T-helper 17 cell (primary cell): ENCODE data around the gene STAM2. TPM values are rescaled to one million over a fixed set of nuclear protein-coding genes. Genes with fewer than 3 reads are reported as not detected.
"Not testable (repeated sequence)": the region's sequence is repeated elsewhere in the genome, so short reads cannot be mapped to it uniquely, and the experiment has no call there.

Source experiments
- ATAC-seq: fragments of 150-1000 bp; cut with Tn5 transposase; 2 replicates; pipeline ENCODE4 v1.10.0; 2021; ENCODE audit warnings: mild to moderate bottlenecking, moderate library complexity
- DNase-seq, 3 donors: peaks; one replicate each; pipeline versions ENCODE4 v3.0.0 to v3.0.0-alpha.2; 2020 to 2021
- H3K9me3 ChIP-seq: one replicate; pipeline ENCODE4 v1.7.0; 2013; ENCODE audit warnings: low read length, mild to moderate bottlenecking; ENCODE audit not compliant: control insufficient read depth, poor library complexity, severe bottlenecking
- H3K27ac Mint-ChIP-seq: one replicate; pipeline ENCODE4 v1.8.0; 2022; ENCODE audit warnings: mild to moderate bottlenecking, moderate library complexity, mixed read lengths
- H3K27me3 Mint-ChIP-seq: one replicate; pipeline ENCODE4 v1.8.0; 2022; ENCODE audit warnings: mixed read lengths
- H3K36me3 Mint-ChIP-seq: one replicate; pipeline ENCODE4 v1.8.0; 2022; ENCODE audit warnings: low read depth, mixed read lengths
- H3K4me1 Mint-ChIP-seq: one replicate; pipeline ENCODE4 v1.8.0; 2022; ENCODE audit warnings: mild to moderate bottlenecking, mixed read lengths
- H3K4me3 Mint-ChIP-seq: one replicate; pipeline ENCODE4 v1.8.0; 2022; ENCODE audit warnings: mild to moderate bottlenecking, moderate library complexity, mixed read lengths
- total RNA-seq, 4 donors: library from RNA in 2 of 4; stranded (reverse) in 2 of 4; gene quantifications; one replicate each; pipeline ENCODE4 v1.2.3 and lab custom pipeline; 2022 to 2026

The STAM2 gene
- total RNA-seq, 2 donors from 2014 or later, result 11.2 to 12.2 TPM

DNA sequence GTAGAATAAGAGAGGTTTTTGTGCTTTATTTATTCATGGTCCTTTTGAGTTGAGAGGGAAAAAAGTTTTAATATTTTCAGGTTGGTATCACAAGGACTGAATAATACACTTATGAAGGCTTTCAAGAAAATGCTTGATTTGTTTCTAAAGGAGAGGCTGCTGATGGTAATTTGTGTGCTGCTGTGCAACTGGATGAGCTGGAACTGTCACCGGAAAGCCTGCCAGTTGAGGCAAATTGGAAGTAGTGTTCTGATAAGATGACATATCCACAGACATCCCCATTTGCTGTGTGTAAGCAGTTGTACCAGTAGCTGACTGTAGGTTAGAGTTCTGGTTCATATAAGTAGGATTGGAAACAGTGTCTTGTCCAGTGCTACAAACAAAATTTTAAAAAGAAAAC, 55.1 kb downstream of the STAM2 start:
- Mint-ChIP-seq H3K4me1 (peaks cover 2% of the 10 kb centered on the region), H3K27ac (no peak overlapping the region), H3K4me3 (no peak overlapping the region), H3K36me3 (peaks cover 2% of the 10 kb centered on the region), H3K27me3 (no peaks in the 10 kb centered on the region)
- no peaks in the 10 kb centered on the region for H3K9me3 ChIP-seq
- no peak for ATAC-seq
- no peak for DNase-seq

- H3K27me3 Mint-ChIP-seq, result no peaks in the 10 kb centered on the region
- H3K4me3 Mint-ChIP-seq, result no peak overlapping the region
- no peaks in the 10 kb centered on the region for H3K4me1 Mint-ChIP-seq
- DNase-seq (no peak), ATAC-seq (no peak)
- H3K36me3 Mint-ChIP-seq, result peaks cover 2% of the 10 kb centered on the region
- no peak overlapping the region for H3K27ac Mint-ChIP-seq
- no peaks in the 10 kb centered on the region for H3K9me3 ChIP-seq
Observed at GRCh38 chr2:152115952-152116351, 59.6 kb downstream of the STAM2 start.

DNA sequence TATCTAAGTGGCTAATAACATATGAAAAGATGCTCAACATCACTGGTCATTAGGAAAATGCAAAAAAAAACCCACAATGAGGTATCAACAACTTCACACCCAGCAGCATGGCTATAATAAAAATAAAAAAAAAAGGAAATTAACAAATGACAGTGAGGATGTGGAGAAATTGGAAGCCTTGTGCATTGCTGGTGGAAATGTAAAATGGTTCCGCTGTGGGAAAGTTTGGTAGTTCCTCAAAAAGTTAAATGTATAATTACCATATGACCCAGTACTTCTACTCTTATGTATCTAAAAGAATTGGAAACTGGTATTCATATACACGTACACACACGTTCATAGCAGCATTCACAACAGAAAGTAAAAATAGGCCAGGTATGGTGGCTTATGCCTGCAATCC, 61.2 kb downstream of the STAM2 start:
- Mint-ChIP-seq H3K4me3 (no peak overlapping the region), H3K27ac (no peak overlapping the region), H3K36me3 (peaks cover 2% of the 10 kb centered on the region), H3K27me3 (no peaks in the 10 kb centered on the region), H3K4me1 (no peaks in the 10 kb centered on the region)
- ATAC-seq, result no peak
- DNase-seq, result no peak
- H3K9me3 ChIP-seq, result no peaks in the 10 kb centered on the region

- not testable (repeated sequence) for H3K36me3 Mint-ChIP-seq, H3K27ac Mint-ChIP-seq, H3K4me3 Mint-ChIP-seq, H3K9me3 ChIP-seq, DNase-seq, H3K4me1 Mint-ChIP-seq, ATAC-seq
- H3K27me3 Mint-ChIP-seq, result peaks cover 10% of the 10 kb centered on the region
Observed at GRCh38 chr2:152107140-152107539, 68.4 kb downstream of the STAM2 start.

DNA sequence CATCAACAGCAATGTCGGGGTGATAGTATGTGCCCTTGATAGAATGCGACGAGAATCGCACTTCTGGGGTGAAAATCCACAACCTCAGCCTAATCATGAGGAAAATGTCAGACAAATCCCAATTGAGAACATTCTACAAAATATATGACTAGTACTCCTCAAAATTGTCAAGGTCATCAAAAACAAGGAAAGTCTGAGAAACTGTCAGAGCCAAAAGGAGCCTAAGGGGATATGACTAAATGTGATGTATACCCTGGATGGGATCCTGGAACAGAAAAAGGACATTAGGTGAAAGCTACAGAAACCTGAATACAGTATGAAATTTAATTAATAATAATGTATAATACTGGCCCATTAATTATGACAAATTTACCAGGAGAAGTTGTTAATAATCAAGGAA, 69.1 kb downstream of the STAM2 start:
- no peaks in the 10 kb centered on the region for H3K9me3 ChIP-seq
- H3K4me3 Mint-ChIP-seq, result no peak overlapping the region
- H3K4me1 Mint-ChIP-seq, result peaks cover 2% of the 10 kb centered on the region
- no peaks in the 10 kb centered on the region for H3K36me3 Mint-ChIP-seq
- DNase-seq, result no peak
- peaks cover 10% of the 10 kb centered on the region for H3K27me3 Mint-ChIP-seq
- no peak overlapping the region for H3K27ac Mint-ChIP-seq
- no peak for ATAC-seq

DNA sequence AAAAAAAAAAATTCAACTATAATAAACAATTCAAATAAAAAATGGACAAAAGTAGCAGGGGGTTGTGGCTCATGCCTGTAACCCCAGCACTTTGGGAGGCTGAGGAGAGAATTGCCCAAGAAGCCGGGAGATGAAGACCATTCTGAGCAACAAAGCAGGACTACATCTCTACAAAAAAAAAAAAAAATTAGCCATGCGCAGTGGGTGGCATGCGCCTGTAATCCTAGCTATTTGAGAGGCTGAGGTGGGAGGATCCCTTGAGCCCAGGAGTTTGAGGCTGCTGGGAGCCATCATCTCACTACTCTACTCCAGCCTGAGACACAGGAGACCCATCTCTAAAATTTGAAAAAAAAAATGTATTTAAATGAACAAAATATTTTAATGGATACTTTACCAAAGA, 72.3 kb downstream of the STAM2 start:
- Mint-ChIP-seq H3K27me3 (peaks cover 28% of the 10 kb centered on the region), H3K4me1 (peaks cover 11% of the 10 kb centered on the region), H3K4me3 (no peak overlapping the region), H3K27ac (no peak overlapping the region), H3K36me3 (peaks cover 4% of the 10 kb centered on the region)
- H3K9me3 ChIP-seq, result no peaks in the 10 kb centered on the region
- no peak for DNase-seq
- no peak for ATAC-seq

- ATAC-seq (no peak), DNase-seq (no peak)
- H3K4me3 Mint-ChIP-seq, result no peak overlapping the region
- H3K36me3 Mint-ChIP-seq, result peaks cover 8% of the 10 kb centered on the region
- H3K27ac Mint-ChIP-seq, result no peak overlapping the region
- no peaks in the 10 kb centered on the region for H3K9me3 ChIP-seq
- H3K27me3 Mint-ChIP-seq, result peaks cover 43% of the 10 kb centered on the region
- H3K4me1 Mint-ChIP-seq, result peaks cover 21% of the 10 kb centered on the region
Observed at GRCh38 chr2:152100961-152101360, 74.6 kb downstream of the STAM2 start.

- peak; percentile 27 for ATAC-seq
- H3K4me1 Mint-ChIP-seq, result peaks cover 18% of the 10 kb centered on the region
- H3K27me3 Mint-ChIP-seq, result peaks cover 47% of the 10 kb centered on the region
Observed at GRCh38 chr2:152099367-152100050, 76.1 kb downstream of the STAM2 start.

GRCh38 chr2:152098496-152099366, 76.8 kb downstream of the STAM2 start, which contains the start of gene CACNB4:
CACNB4 (minus strand) TSS chr2:152099044.
- peak; percentile 48 for ATAC-seq
- peaks cover 18% of the 10 kb centered on the region for H3K4me1 Mint-ChIP-seq
- no peaks in the 10 kb centered on the region for H3K9me3 ChIP-seq
- peaks cover 8% of the 10 kb centered on the region for H3K36me3 Mint-ChIP-seq
- H3K27me3 Mint-ChIP-seq, result peaks cover 39% of the 10 kb centered on the region
- H3K4me3 Mint-ChIP-seq, result peak within 1 kb of the TSS; percentile 92
- peak within 1 kb of the TSS; percentile 81 for H3K27ac Mint-ChIP-seq
- DNase-seq, result no peak

More at GRCh38 chr2:152099367-152100050, 76.1 kb downstream of the STAM2 start:
- Mint-ChIP-seq H3K36me3 (peaks cover 8% of the 10 kb centered on the region), H3K4me3 (peak overlapping the region; percentile 92), H3K27ac (peak overlapping the region; percentile 81)
- no peak for DNase-seq
- H3K9me3 ChIP-seq, result no peaks in the 10 kb centered on the region

DNA sequence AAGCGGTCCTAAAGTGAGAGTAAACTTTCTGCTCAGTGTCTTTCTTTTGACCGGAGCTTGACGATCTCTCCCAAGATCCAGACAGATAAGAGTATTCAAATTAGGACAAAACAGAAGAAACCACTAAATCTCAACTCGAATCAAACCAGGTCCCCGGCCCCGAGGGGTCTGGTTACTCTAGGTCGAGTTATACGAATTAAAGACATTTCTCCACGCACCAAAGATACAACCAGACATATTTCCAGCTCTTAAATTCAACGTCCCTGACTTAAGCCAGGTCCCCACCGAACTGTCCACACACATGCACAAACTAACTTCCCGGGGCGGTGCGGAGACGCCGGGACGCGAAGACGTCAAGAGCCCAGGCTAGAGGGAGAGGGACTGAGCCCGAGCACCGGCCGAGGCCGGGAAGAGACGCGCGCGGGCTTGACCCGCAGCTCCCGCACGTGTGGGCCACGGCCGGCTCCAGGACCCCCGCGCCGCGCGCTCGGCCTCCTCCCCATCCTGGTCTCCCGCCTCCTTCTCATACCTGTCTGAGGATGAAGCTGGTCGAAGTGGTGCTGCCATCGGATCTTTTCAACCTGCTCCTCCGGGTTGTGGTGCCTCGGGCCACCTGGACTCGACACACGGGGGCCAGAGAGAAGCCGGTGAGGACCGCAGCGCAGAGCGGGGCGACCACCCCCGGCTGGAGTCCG, 77.6 kb downstream of the STAM2 start:
- peak overlapping the region; percentile 92 for H3K4me3 Mint-ChIP-seq
- no peak overlapping the region for H3K27ac Mint-ChIP-seq

DNA sequence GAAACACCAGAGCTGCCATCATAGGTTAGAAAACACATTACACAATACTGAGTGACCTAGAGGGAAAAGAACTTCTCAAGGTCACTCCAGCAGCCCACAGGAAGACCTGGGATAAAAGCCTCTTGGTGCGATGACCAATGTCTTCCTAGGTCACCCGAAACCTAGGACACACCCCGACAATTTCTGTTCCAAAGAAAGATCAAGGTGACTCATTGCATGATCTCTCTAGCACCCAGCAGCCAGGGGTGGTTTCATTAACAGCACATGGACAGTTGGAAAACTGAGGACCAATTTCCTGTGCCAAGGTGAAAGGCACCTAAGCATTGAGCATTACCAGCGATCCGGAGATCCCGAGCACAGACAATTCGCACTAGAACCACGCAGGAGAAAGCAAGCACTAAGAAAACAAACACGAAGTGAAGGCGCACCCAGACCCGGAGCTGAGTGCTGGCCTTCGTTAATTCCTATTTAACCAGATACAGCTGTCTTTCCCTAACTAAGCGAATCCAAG, 78.2 kb downstream of the STAM2 start:
- DNase-seq (no peak), ATAC-seq (no peak)
- H3K27ac Mint-ChIP-seq, result no peak overlapping the region
- H3K4me3 Mint-ChIP-seq, result peak overlapping the region; percentile 92
- H3K36me3 Mint-ChIP-seq, result peaks cover 8% of the 10 kb centered on the region
- peaks cover 18% of the 10 kb centered on the region for H3K4me1 Mint-ChIP-seq
- no peaks in the 10 kb centered on the region for H3K9me3 ChIP-seq
- H3K27me3 Mint-ChIP-seq, result peaks cover 39% of the 10 kb centered on the region

More for the DNA sequence above, 77.6 kb downstream of the STAM2 start:
- peaks cover 18% of the 10 kb centered on the region for H3K4me1 Mint-ChIP-seq
- ATAC-seq (peak; percentile 33), DNase-seq (no peak)
- H3K27me3 Mint-ChIP-seq, result peaks cover 39% of the 10 kb centered on the region
- peaks cover 8% of the 10 kb centered on the region for H3K36me3 Mint-ChIP-seq
- H3K9me3 ChIP-seq, result no peaks in the 10 kb centered on the region

- H3K27me3 Mint-ChIP-seq, result peaks cover 33% of the 10 kb centered on the region
- peaks cover 10% of the 10 kb centered on the region for H3K36me3 Mint-ChIP-seq
- no peak overlapping the region for H3K4me3 Mint-ChIP-seq
- H3K9me3 ChIP-seq, result no peaks in the 10 kb centered on the region
- ATAC-seq (no peak), DNase-seq (no peak)
- H3K4me1 Mint-ChIP-seq, result peaks cover 18% of the 10 kb centered on the region
- H3K27ac Mint-ChIP-seq, result no peak overlapping the region
Observed at GRCh38 chr2:152095146-152095545, 80.4 kb downstream of the STAM2 start.

GRCh38 chr2:152094014-152094413, 81.5 kb downstream of the STAM2 start:
- Mint-ChIP-seq H3K4me1 (peaks cover 9% of the 10 kb centered on the region), H3K36me3 (peaks cover 6% of the 10 kb centered on the region), H3K4me3 (no peak overlapping the region), H3K27ac (no peak overlapping the region), H3K27me3 (peaks cover 22% of the 10 kb centered on the region)
- no peak for ATAC-seq
- no peaks in the 10 kb centered on the region for H3K9me3 ChIP-seq
- DNase-seq, result no peak
